Common myeloid progenitor, CD34-positive (primary cell): ENCODE measurements around the gene APBA2.

Experiments
- CTCF ChIA-PET: fragments of 350-600 bp; sonication (Branson Sonifier 250); formaldehyde crosslinking; loops from one replicate; lab custom pipeline; 2021; ENCODE audit warnings: antibody characterized with exemption; lab: Charles Lee
- POLR2A ChIA-PET: fragments of 350-600 bp; sonication (Branson Sonifier 250); formaldehyde crosslinking; loops from one replicate; lab custom pipeline; 2021; ENCODE audit warnings: antibody characterized with exemption; lab: Charles Lee
- DNase-seq, 3 donors: peaks; one replicate each; pipeline versions ENCODE4 v3.0.0 to v3.0.0-alpha.2; 2013
- H3K27ac ChIP-seq, 2 experiments: 1 replicate in 1 of 2; 2 replicates in 1 of 2; pipeline ENCODE4 v1.7.0; 2013; ENCODE audit warnings: inconsistent platforms in 2 of 2, low read length in 2 of 2, mild to moderate bottlenecking in 2 of 2, low read depth in 1 of 2, moderate library complexity in 1 of 2; ENCODE audit not compliant: severe bottlenecking in 2 of 2, insufficient read depth in 1 of 2, poor library complexity in 1 of 2
- H3K27me3 ChIP-seq, 5 experiments: replicated peaks in 2 of 5; 1 replicate in 3 of 5; 2 replicates in 2 of 5; pipeline versions ENCODE4 v1.6.1 to v1.7.0; 2013; ENCODE audit warnings: low read length in 4 of 5, mild to moderate bottlenecking in 2 of 5, moderate library complexity in 2 of 5, inconsistent platforms in 1 of 5; ENCODE audit not compliant: insufficient read depth in 5 of 5, control insufficient read depth in 4 of 5
- H3K36me3 ChIP-seq, 4 experiments: 1 replicate in 2 of 4; 2 replicates in 2 of 4; pipeline versions ENCODE4 v1.6.1 to v1.7.0; 2013; ENCODE audit warnings: low read length in 3 of 4, control low read depth in 1 of 4, mild to moderate bottlenecking in 1 of 4; ENCODE audit not compliant: control insufficient read depth in 4 of 4, insufficient read depth in 4 of 4
- H3K4me1 ChIP-seq, 4 experiments: 1 replicate in 3 of 4; 2 replicates in 1 of 4; pipeline versions ENCODE4 v1.6.1 to v1.7.1; 2013; ENCODE audit warnings: low read length in 3 of 4, mild to moderate bottlenecking in 3 of 4, control low read depth in 1 of 4, inconsistent platforms in 1 of 4, moderate library complexity in 1 of 4; ENCODE audit not compliant: control insufficient read depth in 4 of 4, insufficient read depth in 4 of 4; ENCODE audit errors: control extremely low read depth in 1 of 4
- H3K4me3 ChIP-seq, 7 experiments: 1 replicate in 4 of 7; 2 replicates in 3 of 7; pipeline versions ENCODE4 v1.5.1 to v1.7.0; 2013; ENCODE audit warnings: mild to moderate bottlenecking in 7 of 7, low read length in 6 of 7, moderate library complexity in 6 of 7, inconsistent platforms in 2 of 7, low read depth in 2 of 7, control low read depth in 1 of 7; ENCODE audit not compliant: insufficient read depth in 4 of 7, control insufficient read depth in 1 of 7; ENCODE audit errors: extremely low read depth in 1 of 7
- H3K9me3 ChIP-seq, 5 experiments: 1 replicate in 4 of 5; 2 replicates in 1 of 5; pipeline versions ENCODE4 v1.6.1 to v1.7.1; 2013; ENCODE audit warnings: low read length in 4 of 5, mild to moderate bottlenecking in 2 of 5, inconsistent platforms in 1 of 5, low read depth in 1 of 5, moderate library complexity in 1 of 5; ENCODE audit not compliant: control insufficient read depth in 4 of 5, insufficient read depth in 2 of 5; ENCODE audit errors: control extremely low read depth in 1 of 5
- WGBS: methylation state at CpG from one replicate; pipeline ENCODE4 v1.1.5; 2013; ENCODE audit not compliant: insufficient coverage; 5-methylcytosine and 5-hydroxymethylcytosine counted together

Gene APBA2

DNA sequence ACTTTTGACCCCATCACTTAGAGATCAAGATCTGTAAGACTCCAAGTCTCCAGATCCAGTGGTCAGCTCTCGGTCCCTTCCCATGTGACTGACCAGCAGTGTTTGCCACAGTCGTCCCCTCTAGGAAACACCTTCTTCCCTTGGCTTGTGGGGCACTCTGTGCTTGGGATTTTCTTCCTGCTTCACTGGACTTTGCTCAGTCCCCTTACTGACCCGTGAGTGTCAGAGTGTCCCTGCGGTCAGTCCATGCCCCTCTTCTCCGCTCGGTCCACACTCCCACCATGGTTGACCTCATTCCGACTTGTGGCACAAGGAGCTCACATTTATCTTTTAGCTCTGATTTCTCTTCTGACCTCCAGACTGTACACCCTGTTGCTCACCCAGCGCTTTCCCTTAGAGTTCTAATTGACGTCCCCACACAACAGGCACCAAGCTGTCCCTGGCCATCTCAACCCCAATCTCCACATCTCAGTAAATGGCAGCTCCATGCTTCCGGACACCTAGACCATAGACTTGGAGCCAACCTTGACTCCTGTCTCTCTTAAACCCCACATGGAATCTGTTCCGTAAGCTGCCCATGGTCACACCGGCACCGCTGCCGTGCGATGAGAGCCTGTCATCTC, 67.9 kb downstream of the APBA2 start:
- no peak for DNase-seq
- H3K27me3 ChIP-seq: peaks cover 0 to 27% (median 16%) of the 10 kb centered on the region in 5 experiments
- ChIA-PET CTCF (interaction anchor here (1.0 kb wide), 1 partner anchor 11 kb away, joined by 3 read pairs; no protein-coding TSS in a partner anchor), POLR2A (no interaction called here)
- peaks cover 0 to 29% (median 24%) of the 10 kb centered on the region in 4 experiments for H3K4me1 ChIP-seq
- H3K9me3 ChIP-seq: no peaks in the 10 kb centered on the region
- 87% methylated on average over 12 of the region's 15 CpGs for WGBS
- no peak overlapping the region for H3K4me3 ChIP-seq
- no peak overlapping the region for H3K27ac ChIP-seq
- H3K36me3 ChIP-seq: no peaks in the 10 kb centered on the region

GRCh38 chr15:28954466-28955159, 68.8 kb downstream of the APBA2 start:
- 84% methylated on average over 3 of the region's 12 CpGs for WGBS
- ChIA-PET POLR2A (no interaction called here), CTCF (interaction anchor here (1.0 to 1.3 kb wide), 2 partner anchors 12 to 69 kb away, joined by 3 to 5 read pairs; partner anchors contain the start of gene APBA2)
- Histone ChIP-seq H3K36me3 (no peaks in the 10 kb centered on the region), H3K4me3 (no peak overlapping the region), H3K27ac (no peak overlapping the region), H3K4me1 (peaks cover 0 to 23% (median 18%) of the 10 kb centered on the region in 4 experiments), H3K27me3 (peaks cover 0 to 24% (median 11%) of the 10 kb centered on the region in 5 experiments), H3K9me3 (no peaks in the 10 kb centered on the region)
- DNase-seq: no peak

GRCh38 chr15:28955160-28955992, 69.6 kb downstream of the APBA2 start:
- Histone ChIP-seq H3K4me1 (peaks cover 0 to 23% (median 18%) of the 10 kb centered on the region in 4 experiments), H3K4me3 (no peak overlapping the region), H3K36me3 (no peaks in the 10 kb centered on the region), H3K27me3 (peaks cover 0 to 18% (median 8%) of the 10 kb centered on the region in 5 experiments), H3K27ac (no peak overlapping the region), H3K9me3 (no peaks in the 10 kb centered on the region)
- DNase-seq: peak; percentile 60 to 88 (median 85)
- POLR2A ChIA-PET: interaction anchor here (0.6 kb wide), 1 partner anchor 90 kb away, joined by 3 read pairs; no protein-coding TSS in a partner anchor
- 50% methylated on average over 6 of the region's 8 CpGs for WGBS
- CTCF ChIA-PET: interaction anchor here (0.7 to 1.3 kb wide), 3 partner anchors 18 to 69 kb away, joined by 3 to 5 read pairs (median 4); partner anchors contain the start of gene APBA2

GRCh38 chr15:28955993-28956421, 70.2 kb downstream of the APBA2 start:
- DNase-seq: no peak
- Histone ChIP-seq H3K27me3 (peaks cover 0 to 16% (median 8%) of the 10 kb centered on the region in 5 experiments), H3K4me3 (no peak overlapping the region), H3K9me3 (no peaks in the 10 kb centered on the region), H3K36me3 (no peaks in the 10 kb centered on the region), H3K4me1 (peaks cover 0 to 23% (median 18%) of the 10 kb centered on the region in 4 experiments), H3K27ac (no peak overlapping the region)
- CTCF ChIA-PET: interaction anchor here (0.7 to 1.3 kb wide), 3 partner anchors 18 to 70 kb away, joined by 3 to 5 read pairs (median 4); partner anchors contain the start of gene APBA2
- WGBS: 95% methylated on average over 2 of the region's 5 CpGs
- POLR2A ChIA-PET: no interaction called here

- H3K36me3 ChIP-seq: no peaks in the 10 kb centered on the region
- ChIA-PET POLR2A (no interaction called here), CTCF (interaction anchor here (1.1 kb wide), 2 partner anchors 19 to 21 kb away, joined by 3 to 5 read pairs; no protein-coding TSS in a partner anchor)
- 98% methylated on average over 7 of the region's 8 CpGs for WGBS
- peaks cover 0 to 23% (median 18%) of the 10 kb centered on the region in 4 experiments for H3K4me1 ChIP-seq
- peaks cover 0 to 14% (median 5%) of the 10 kb centered on the region in 5 experiments for H3K27me3 ChIP-seq
- H3K27ac ChIP-seq: no peak overlapping the region
- H3K4me3 ChIP-seq: no peak overlapping the region
- DNase-seq: no peak
- no peaks in the 10 kb centered on the region for H3K9me3 ChIP-seq
These were observed 70.7 kb downstream of the APBA2 start for GRCh38 chr15:28956491-28956890.

DNA sequence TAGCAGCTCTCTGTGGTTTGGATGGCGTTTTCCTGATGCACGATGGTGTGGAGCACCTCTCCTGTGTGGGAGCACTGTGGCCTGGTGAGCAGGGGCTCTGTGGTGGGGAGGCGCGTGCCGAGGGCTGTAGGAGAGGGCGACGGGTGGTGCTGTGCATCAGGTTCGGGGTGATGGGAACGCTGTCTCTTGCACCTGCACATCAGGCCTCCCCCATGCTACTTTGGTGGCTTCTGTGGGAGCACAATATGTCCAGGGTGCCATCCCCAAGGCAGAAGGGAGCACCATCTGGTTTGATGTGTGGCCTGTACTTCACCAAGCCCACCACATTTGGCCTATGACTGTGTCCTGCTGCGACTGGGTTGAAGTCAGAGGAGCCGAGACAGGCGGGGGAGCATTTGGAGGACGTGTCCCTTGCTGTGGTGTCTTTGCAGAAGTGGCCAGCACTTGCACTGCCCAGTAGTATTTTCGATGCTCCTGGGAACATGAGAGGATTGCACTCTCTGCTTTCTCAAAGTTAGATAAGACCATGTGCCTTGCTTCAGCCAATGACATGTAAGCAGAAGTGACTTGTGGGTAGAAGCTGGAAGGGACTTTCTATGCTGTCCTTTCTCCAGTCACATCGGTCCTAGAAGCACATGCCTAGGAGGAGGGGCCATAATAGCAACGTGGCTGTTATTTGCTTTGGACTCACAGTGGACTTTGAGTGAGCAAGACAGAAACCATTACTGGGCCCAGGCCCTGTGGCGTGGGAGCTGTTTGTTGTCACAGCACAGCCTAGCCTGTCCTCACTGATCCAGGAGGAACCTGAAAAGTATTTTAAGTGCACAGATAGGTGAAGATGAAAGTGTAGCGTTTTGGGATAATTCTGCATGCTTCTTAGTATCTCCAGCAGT, 72.1 kb downstream of the APBA2 start:
- no peak for DNase-seq
- Histone ChIP-seq H3K27ac (no peak overlapping the region), H3K4me1 (peaks cover 0 to 23% (median 18%) of the 10 kb centered on the region in 4 experiments), H3K27me3 (peaks cover 0 to 12% (median 3%) of the 10 kb centered on the region in 5 experiments), H3K36me3 (no peaks in the 10 kb centered on the region), H3K9me3 (no peaks in the 10 kb centered on the region), H3K4me3 (no peak overlapping the region)
- ChIA-PET POLR2A (no interaction called here), CTCF (interaction anchor here (1.1 to 1.8 kb wide), 2 partner anchors 18 to 22 kb away, joined by 4 to 5 read pairs; no protein-coding TSS in a partner anchor)
- WGBS: 95% methylated on average over 11 of the region's 18 CpGs
